Tibial nerve (tissue), 4 donors: ENCODE data around the gene TXLNB. TPM values are rescaled to one million over a fixed set of nuclear protein-coding genes. Genes with fewer than 3 reads are reported as not detected.

Source experiments
- DNase-seq, 2 donors: peaks; one replicate each; pipeline ENCODE4 v3.0.0-alpha.2; 2019; ENCODE audit warnings: low spot score in 2 of 2
- H3K27ac ChIP-seq, 4 donors: fragments of 200-600 bp; sonication (generic) in 3 of 4; one replicate each; pipeline ENCODE4 v1.5.1; 2017 to 2019; ENCODE audit warnings: mild to moderate bottlenecking in 1 of 4
- H3K27me3 ChIP-seq, 2 donors: fragments of 200-600 bp; sonication (generic) in 1 of 2; one replicate each; pipeline versions ENCODE4 v1.5.1 to v1.6.0; 2017 to 2019
- H3K36me3 ChIP-seq, 3 donors: fragments of 200-600 bp; sonication (generic); one replicate each; pipeline ENCODE4 v1.5.1; 2018 to 2019
- H3K4me1 ChIP-seq, 4 donors: fragments of 200-600 bp; sonication (generic) in 3 of 4; one replicate each; pipeline ENCODE4 v1.5.1; 2017 to 2019
- H3K4me3 ChIP-seq, 4 donors: fragments of 200-600 bp; sonication (generic) in 3 of 4; one replicate each; pipeline ENCODE4 v1.5.1; 2017 to 2019; ENCODE audit warnings: mild to moderate bottlenecking in 1 of 4, moderate library complexity in 1 of 4
- H3K9me3 ChIP-seq, 4 donors: fragments of 200-600 bp; sonication (generic) in 3 of 4; one replicate each; pipeline ENCODE4 v1.5.1; 2017 to 2019
- EP300 ChIP-seq, 2 donors: sonication (generic); formaldehyde crosslinking; IDR thresholded peaks; one replicate each; pipeline ENCODE4 v1.6.1; 2017; ENCODE audit warnings: antibody characterized with exemption in 2 of 2, mild to moderate bottlenecking in 1 of 2
- POLR2A ChIP-seq, 2 donors: fragments of 450-650 bp; IDR thresholded peaks; one replicate each; pipeline ENCODE4 v1.6.1; 2017; ENCODE audit warnings: antibody characterized with exemption in 2 of 2, mild to moderate bottlenecking in 2 of 2, moderate library complexity in 2 of 2
- WGBS, 2 donors: methylation state at CpG; one replicate each; pipeline ENCODE4 v1.1.5; 2018; 5-methylcytosine and 5-hydroxymethylcytosine counted together
- total RNA-seq, 4 donors: library from RNA; depleted of rRNA; stranded (reverse); fragments of >200 nt; gene quantifications; one replicate each; pipeline ENCODE4 v1.1.0, GENCODE V29; 2016
- TF ChIP-seq, protein P1 (sequence below), 5 experiments: fragments of 200-600 bp in 3 of 5; fragments of 450-650 bp in 2 of 5; sonication (generic) in 3 of 5; IDR thresholded peaks; one replicate each; pipeline ENCODE4 v1.5.1; 2016 to 2019; ENCODE audit warnings: antibody characterized with exemption in 5 of 5, mild to moderate bottlenecking in 3 of 5, moderate library complexity in 2 of 5

Gene TXLNB
- total RNA-seq, 4 donors from 2014 or later, result under 0.01 to 0.63 (median 0.26) TPM

DNA sequence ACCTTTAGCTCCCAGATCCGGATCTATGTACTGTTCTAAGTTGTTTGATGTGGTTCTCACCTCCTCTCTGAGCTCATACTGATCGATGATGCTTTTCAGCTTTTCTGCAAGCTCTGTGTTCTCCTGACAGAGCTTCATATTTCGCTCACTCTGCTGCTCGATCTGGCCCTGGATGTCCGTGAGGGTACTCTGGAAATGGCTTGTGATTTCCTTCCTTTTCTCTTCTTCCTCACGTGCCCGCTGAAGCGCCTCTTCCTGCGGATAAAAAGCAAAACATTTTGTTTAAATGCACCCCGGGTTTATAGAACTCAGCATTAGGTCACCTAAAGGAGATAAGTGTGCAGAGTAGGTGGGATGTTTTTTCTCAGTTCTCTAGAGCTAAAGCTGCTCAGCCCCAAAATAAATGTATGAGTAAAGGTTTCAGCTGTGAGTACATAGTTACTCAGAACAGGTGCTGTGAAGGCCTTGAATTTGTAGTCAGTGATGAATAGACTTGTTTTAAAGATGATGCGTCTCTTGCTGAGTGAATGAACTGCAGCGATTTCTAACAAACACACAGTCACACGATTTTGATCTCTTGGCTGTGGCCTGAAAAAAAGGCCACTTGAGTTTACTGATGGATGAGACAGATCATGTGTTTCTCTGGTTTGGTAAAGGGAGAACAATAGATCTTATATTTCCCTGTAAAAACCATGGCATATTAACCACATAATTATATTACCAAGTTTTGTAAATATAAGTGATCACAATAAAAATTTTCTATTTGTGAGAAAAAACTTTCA lies 29.1 kb downstream of the TXLNB start:
- H3K36me3 ChIP-seq, result no peaks in the 10 kb centered on the region
- no peak overlapping the region for H3K27ac ChIP-seq
- no peak for DNase-seq
- H3K4me1 ChIP-seq, result no peaks in the 10 kb centered on the region
- no peak for TF ChIP-seq POLR2A (IDR thresholded peaks at IDR 0.05)
- peak in 1 of 2 donors; percentile 20 for TF ChIP-seq EP300 (IDR thresholded peaks at IDR 0.05)
- no peak overlapping the region for H3K4me3 ChIP-seq
- no peaks in the 10 kb centered on the region for H3K9me3 ChIP-seq
- H3K27me3 ChIP-seq, result no peaks in the 10 kb centered on the region
- WGBS, 2 donors, result 71 to 74% methylated on average over 13 of the region's 13 CpGs

DNA sequence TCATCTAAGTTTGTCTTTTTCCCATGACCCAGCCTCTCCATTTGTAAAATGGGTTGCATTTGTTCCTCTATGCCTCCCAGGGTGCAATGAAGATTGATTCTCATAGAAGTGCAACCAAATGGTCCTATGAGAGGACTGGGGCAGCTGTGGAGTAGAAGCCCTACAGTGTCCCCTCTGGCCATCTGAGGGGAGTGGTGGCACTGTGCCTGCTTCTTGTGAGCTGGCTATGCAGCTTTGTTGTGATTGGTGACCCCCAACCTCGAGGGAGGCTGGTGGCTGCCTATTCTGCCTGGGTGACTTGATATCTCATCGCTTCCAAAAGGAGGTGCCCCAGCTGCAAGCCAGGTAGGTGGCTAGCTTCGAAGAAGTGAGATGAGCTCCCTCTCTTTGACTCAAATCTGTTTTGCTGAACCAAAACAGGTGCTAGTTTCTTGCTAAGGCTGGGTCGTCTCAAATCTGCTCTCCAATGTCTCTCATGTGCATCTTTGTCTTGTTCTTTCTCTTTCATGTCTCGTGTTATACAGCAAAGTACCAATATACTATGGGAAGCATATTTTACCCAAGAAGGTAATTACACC lies 33.9 kb downstream of the TXLNB start:
- Histone ChIP-seq H3K27ac (no peak overlapping the region), H3K27me3 (no peaks in the 10 kb centered on the region), H3K9me3 (no peaks in the 10 kb centered on the region), H3K4me1 (peaks cover 0 to 8% (median 0%) of the 10 kb centered on the region in 4 donors), H3K36me3 (no peaks in the 10 kb centered on the region), H3K4me3 (no peak overlapping the region)
- no peak for DNase-seq
- 86 to 88% methylated on average over 5 of the region's 5 CpGs for WGBS, 2 donors
- TF ChIP-seq EP300 (IDR thresholded peaks at IDR 0.05) (no peak), POLR2A (IDR thresholded peaks at IDR 0.05) (no peak)
- TF ChIP-seq, protein P1, sequence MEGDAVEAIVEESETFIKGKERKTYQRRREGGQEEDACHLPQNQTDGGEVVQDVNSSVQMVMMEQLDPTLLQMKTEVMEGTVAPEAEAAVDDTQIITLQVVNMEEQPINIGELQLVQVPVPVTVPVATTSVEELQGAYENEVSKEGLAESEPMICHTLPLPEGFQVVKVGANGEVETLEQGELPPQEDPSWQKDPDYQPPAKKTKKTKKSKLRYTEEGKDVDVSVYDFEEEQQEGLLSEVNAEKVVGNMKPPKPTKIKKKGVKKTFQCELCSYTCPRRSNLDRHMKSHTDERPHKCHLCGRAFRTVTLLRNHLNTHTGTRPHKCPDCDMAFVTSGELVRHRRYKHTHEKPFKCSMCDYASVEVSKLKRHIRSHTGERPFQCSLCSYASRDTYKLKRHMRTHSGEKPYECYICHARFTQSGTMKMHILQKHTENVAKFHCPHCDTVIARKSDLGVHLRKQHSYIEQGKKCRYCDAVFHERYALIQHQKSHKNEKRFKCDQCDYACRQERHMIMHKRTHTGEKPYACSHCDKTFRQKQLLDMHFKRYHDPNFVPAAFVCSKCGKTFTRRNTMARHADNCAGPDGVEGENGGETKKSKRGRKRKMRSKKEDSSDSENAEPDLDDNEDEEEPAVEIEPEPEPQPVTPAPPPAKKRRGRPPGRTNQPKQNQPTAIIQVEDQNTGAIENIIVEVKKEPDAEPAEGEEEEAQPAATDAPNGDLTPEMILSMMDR (IDR thresholded peaks at IDR 0.05), result no peak

DNA sequence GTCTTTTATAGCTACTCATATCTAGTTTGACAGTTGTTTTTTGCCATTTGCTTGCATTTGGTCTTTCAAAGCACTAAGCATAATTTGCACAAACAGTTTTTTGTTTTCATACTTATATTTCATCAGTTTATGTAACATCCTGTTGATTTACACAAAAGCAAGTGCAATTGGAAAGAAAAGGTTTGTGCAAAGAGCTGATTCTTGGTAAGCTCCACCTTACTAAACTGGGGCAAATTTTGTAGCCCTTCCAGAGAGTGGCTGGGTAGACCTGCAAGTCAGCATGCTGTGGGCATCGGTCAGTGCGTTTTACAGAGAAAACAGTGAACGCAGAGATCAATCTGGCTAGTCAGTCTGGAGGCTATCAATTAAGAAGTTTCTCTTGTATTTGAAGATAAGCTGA lies 34.5 kb downstream of the TXLNB start:
- DNase-seq, result no peak
- Histone ChIP-seq H3K4me3 (no peak overlapping the region), H3K27me3 (no peaks in the 10 kb centered on the region), H3K4me1 (peaks cover 0 to 8% (median 0%) of the 10 kb centered on the region in 4 donors), H3K36me3 (no peaks in the 10 kb centered on the region), H3K27ac (no peak overlapping the region), H3K9me3 (no peaks in the 10 kb centered on the region)
- 86 to 93% methylated on average over 3 of the region's 3 CpGs for WGBS, 2 donors
- no peak for TF ChIP-seq POLR2A (IDR thresholded peaks at IDR 0.05)

DNA sequence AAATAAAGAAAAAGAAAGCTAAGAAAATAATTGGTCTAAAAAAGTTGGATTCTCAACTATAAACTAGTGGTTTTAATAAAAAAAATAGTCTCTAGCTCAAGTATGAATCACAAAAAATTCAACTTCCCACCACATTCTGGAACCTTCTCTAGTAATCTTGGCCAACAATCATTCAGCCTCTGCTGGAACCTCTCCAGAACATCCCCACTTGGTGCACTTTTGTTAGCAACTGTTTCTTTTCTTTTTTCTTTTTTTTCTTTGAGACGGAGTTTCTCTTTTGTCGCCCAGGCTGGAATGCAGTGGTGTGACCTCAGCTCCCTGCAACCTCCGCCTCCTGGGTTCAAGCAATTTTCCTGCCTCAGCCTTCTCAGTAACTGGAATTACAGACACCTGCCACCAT lies 35.7 kb downstream of the TXLNB start:
- Histone ChIP-seq H3K4me1 (peaks cover 0 to 20% (median 5%) of the 10 kb centered on the region in 4 donors), H3K36me3 (no peaks in the 10 kb centered on the region), H3K4me3 (no peak overlapping the region), H3K27me3 (no peaks in the 10 kb centered on the region), H3K27ac (peak overlapping the region in 1 of 4 donors; percentile 25), H3K9me3 (no peaks in the 10 kb centered on the region)
- WGBS, 2 donors, result 16 to 18% methylated on average over 3 of the region's 3 CpGs
- no peak for TF ChIP-seq POLR2A (IDR thresholded peaks at IDR 0.05)
- DNase-seq, result peak in 1 of 2 donors; percentile 31

DNA sequence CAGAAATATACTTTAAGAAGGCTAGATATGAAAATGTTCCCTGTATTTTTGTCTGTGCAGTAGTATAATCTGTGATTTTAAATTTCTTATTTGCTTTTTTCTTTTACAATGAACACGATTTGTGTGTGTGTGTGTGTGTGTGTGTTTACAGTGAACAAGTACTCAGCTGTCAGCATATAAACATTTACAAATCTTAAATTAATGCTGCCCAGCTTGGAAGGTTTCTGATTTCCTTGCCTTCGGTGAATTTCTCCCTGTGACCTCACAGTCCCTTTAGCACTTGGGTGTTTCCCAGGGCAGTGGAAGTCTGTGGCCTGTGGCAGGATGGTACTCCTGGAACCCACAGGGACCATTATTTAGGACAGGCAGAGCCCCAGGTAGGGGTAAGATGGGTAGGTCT lies 37.6 kb downstream of the TXLNB start:
- H3K27ac ChIP-seq, result no peak overlapping the region
- H3K36me3 ChIP-seq, result no peaks in the 10 kb centered on the region
- DNase-seq, result no peak
- no peaks in the 10 kb centered on the region for H3K9me3 ChIP-seq
- H3K27me3 ChIP-seq, result no peaks in the 10 kb centered on the region
- H3K4me1 ChIP-seq, result peaks cover 0 to 28% (median 7%) of the 10 kb centered on the region in 4 donors
- H3K4me3 ChIP-seq, result no peak overlapping the region
- WGBS, 2 donors, result 79 to 81% methylated on average over 2 of the region's 2 CpGs
- no peak for TF ChIP-seq POLR2A (IDR thresholded peaks at IDR 0.05)
- TF ChIP-seq, protein P1 (IDR thresholded peaks at IDR 0.05), result no peak
- no peak for TF ChIP-seq EP300 (IDR thresholded peaks at IDR 0.05)

DNA sequence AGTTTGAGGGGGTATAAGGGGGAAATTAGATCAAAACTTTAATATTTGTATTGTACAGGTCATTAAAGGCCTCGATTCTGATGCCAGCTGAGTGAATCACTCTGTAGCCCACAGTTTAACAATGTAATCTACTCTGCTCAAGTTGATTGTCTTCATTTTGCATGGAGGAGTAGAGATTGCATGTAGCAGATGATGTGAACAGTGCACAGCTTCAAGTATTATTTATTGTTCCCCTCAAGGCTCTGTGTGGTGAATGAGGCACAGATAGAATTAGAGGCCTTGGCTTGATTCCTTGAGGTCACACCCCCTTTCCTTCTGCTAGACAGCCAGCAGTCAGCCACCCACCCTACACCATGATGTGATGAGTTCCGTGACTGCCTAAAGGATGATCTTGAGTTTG lies 38.1 kb downstream of the TXLNB start:
- Histone ChIP-seq H3K27ac (peak overlapping the region in 1 of 4 donors; percentile 2), H3K9me3 (no peaks in the 10 kb centered on the region), H3K36me3 (no peaks in the 10 kb centered on the region), H3K4me3 (no peak overlapping the region), H3K27me3 (no peaks in the 10 kb centered on the region), H3K4me1 (peaks cover 0 to 28% (median 7%) of the 10 kb centered on the region in 4 donors)
- DNase-seq, result no peak
- 60 to 62% methylated on average over 2 of the region's 2 CpGs for WGBS, 2 donors
- TF ChIP-seq EP300 (IDR thresholded peaks at IDR 0.05), result no peak
- TF ChIP-seq POLR2A (IDR thresholded peaks at IDR 0.05), result no peak
- TF ChIP-seq, protein P1 (IDR thresholded peaks at IDR 0.05), result no peak
